ENCODE measurements around the gene ADM.

GRCh38 chr11:10301656-10302358 lies 3.1 kb upstream of the ADM start:
- no peak for TF ChIP-seq EZH2 (IDR thresholded peaks at IDR 0.05)
- no peak for TF ChIP-seq POLR2AphosphoS5 (IDR thresholded peaks at IDR 0.05; ENCODE audit: borderline replicate concordance, low read depth, low read length)
